ENCODE measurements around the gene LEMD3.

Gene LEMD3

DNA sequence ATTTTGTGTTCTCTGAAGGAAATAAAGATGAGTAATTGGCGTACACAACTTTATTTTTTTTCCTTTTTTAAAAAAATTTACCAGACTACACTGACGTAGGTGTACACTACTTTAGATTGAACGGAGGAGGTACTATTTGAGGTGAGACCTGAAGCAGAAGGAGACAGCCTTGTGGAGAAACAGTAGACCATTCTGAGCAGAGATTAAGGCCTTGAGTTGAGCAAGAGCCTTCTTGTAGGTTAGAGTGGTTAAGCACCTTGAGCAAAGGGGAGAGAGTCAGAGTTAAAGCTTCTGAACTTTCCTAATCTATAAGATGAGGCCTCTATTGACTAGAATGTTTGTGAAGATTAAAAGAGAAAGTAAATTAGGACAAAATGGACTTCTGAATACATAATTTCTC lies 2.5 kb downstream of the LEMD3 start:
- H3K79me2 ChIP-seq (ENCODE audit: control insufficient read depth, low read length): peaks cover 82% of the 10 kb centered on the region
- peak overlapping the region; percentile 72 for H3K4me2 ChIP-seq (ENCODE audit: low read length)
- H3K4me1 ChIP-seq (ENCODE audit: control insufficient read depth, low read length): peaks cover 43% of the 10 kb centered on the region
- peak overlapping the region; percentile 88 for H3K4me3 ChIP-seq (ENCODE audit: low read length)
- no peak for TF ChIP-seq EZH2phosphoT487 (IDR thresholded peaks at IDR 0.05; ENCODE audit: borderline replicate concordance, low read length)
- TF ChIP-seq, protein P1, sequence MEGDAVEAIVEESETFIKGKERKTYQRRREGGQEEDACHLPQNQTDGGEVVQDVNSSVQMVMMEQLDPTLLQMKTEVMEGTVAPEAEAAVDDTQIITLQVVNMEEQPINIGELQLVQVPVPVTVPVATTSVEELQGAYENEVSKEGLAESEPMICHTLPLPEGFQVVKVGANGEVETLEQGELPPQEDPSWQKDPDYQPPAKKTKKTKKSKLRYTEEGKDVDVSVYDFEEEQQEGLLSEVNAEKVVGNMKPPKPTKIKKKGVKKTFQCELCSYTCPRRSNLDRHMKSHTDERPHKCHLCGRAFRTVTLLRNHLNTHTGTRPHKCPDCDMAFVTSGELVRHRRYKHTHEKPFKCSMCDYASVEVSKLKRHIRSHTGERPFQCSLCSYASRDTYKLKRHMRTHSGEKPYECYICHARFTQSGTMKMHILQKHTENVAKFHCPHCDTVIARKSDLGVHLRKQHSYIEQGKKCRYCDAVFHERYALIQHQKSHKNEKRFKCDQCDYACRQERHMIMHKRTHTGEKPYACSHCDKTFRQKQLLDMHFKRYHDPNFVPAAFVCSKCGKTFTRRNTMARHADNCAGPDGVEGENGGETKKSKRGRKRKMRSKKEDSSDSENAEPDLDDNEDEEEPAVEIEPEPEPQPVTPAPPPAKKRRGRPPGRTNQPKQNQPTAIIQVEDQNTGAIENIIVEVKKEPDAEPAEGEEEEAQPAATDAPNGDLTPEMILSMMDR (IDR thresholded peaks at IDR 0.05; ENCODE audit: low read depth, low read length, poor library complexity, severe bottlenecking): no peak
- H3K9me3 ChIP-seq (ENCODE audit: control insufficient read depth, insufficient read depth, low read length): no peaks in the 10 kb centered on the region
- no peak overlapping the region for H3K27ac ChIP-seq (ENCODE audit: low read depth, low read length)
- H3K27me3 ChIP-seq (ENCODE audit: control insufficient read depth, low read length): no peaks in the 10 kb centered on the region
- H3K9me2 ChIP-seq (replicated peaks; ENCODE audit: control insufficient read depth, low read length): no peaks in the 10 kb centered on the region
- peaks cover 20% of the 10 kb centered on the region for H4K20me1 ChIP-seq (ENCODE audit: control insufficient read depth, insufficient read depth, low read depth, low read length)
- no peaks in the 10 kb centered on the region for H3F3A ChIP-seq (ENCODE audit: control insufficient read depth, insufficient read depth)
- peaks cover 65% of the 10 kb centered on the region for H3K36me3 ChIP-seq (ENCODE audit: control insufficient read depth, low read length)

DNA sequence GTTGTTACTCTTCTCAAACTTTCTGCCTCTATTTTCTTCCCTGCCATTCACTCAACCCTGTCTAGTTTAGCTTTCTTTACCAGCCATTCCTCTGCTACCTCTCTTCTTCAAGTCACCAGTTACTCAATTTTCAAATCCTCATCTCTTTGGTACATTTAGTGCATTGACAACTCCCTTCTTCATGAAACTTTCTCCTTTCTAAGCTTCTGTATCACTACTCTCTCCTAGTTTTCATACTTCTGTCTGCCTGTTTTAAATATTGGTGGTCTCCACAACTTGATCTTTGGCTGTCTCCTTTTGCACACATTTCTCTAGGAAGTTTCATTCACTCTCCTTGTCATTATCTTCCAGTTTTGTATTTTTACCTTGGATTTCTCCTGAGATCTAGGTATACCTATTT lies 6.0 kb downstream of the LEMD3 start:
- H3F3A ChIP-seq (ENCODE audit: control insufficient read depth, insufficient read depth): no peaks in the 10 kb centered on the region
- peaks cover 93% of the 10 kb centered on the region for H3K79me2 ChIP-seq (ENCODE audit: control insufficient read depth, low read length)
- no peaks in the 10 kb centered on the region for H3K9me2 ChIP-seq (replicated peaks; ENCODE audit: control insufficient read depth, low read length)
- no peaks in the 10 kb centered on the region for H3K27me3 ChIP-seq (ENCODE audit: control insufficient read depth, low read length)
- H3K4me1 ChIP-seq (ENCODE audit: control insufficient read depth, low read length): peaks cover 32% of the 10 kb centered on the region
- H4K20me1 ChIP-seq (ENCODE audit: control insufficient read depth, insufficient read depth, low read depth, low read length): peaks cover 20% of the 10 kb centered on the region
- H3K4me3 ChIP-seq (ENCODE audit: low read length): no peak overlapping the region
- no peak overlapping the region for H3K4me2 ChIP-seq (ENCODE audit: low read length)
- no peaks in the 10 kb centered on the region for H3K9me3 ChIP-seq (ENCODE audit: control insufficient read depth, insufficient read depth, low read length)
- no peak overlapping the region for H3K27ac ChIP-seq (ENCODE audit: low read depth, low read length)
- peaks cover 76% of the 10 kb centered on the region for H3K36me3 ChIP-seq (ENCODE audit: control insufficient read depth, low read length)
- TF ChIP-seq, protein P1 (IDR thresholded peaks at IDR 0.05; ENCODE audit: low read depth, low read length, poor library complexity, severe bottlenecking): no peak
- TF ChIP-seq EZH2phosphoT487 (IDR thresholded peaks at IDR 0.05; ENCODE audit: borderline replicate concordance, low read length): no peak

DNA sequence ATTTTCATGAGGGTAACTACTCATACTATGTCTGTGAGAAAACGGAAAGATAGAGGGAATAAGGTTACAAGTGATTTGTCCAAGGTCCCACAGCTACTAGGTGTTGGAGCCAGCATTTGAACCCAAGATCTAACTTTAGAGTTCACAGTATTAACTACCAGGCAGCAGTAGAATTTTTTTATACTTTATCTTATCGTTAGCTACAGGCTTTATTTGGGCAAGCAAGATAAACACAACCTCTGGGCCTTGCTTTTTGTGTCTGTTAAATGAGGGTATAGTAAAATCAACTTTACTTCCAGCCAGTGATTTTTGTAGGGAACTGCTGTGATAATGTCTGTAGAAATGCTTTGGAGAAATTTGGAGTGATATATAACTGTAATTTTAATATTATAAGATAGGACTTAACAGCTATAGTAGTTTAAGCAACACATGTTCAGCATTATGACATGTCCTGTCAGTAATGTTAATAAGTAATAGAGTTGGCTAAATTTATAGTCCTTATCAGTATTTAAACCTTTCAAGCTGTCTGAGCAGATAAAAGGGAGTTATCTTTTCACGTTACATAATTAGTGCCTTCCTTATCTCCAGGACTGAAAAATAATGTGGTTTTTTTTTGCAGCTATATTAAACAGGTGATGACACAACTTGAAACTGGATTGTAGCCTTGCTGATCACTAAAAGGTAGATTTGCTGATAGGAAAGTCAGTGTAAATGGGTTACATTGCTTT lies 12.8 kb downstream of the LEMD3 start:
- Histone ChIP-seq H3F3A (ENCODE audit: control insufficient read depth, insufficient read depth) (no peaks in the 10 kb centered on the region), H3K4me2 (ENCODE audit: low read length) (no peak overlapping the region), H3K27me3 (ENCODE audit: control insufficient read depth, low read length) (no peaks in the 10 kb centered on the region), H3K36me3 (ENCODE audit: control insufficient read depth, low read length) (peaks cover 57% of the 10 kb centered on the region), H3K9me3 (ENCODE audit: control insufficient read depth, insufficient read depth, low read length) (no peaks in the 10 kb centered on the region), H3K4me3 (ENCODE audit: low read length) (no peak overlapping the region), H4K20me1 (ENCODE audit: control insufficient read depth, insufficient read depth, low read depth, low read length) (peaks cover 8% of the 10 kb centered on the region; the same call in 1 of the 2 replicates), H3K4me1 (ENCODE audit: control insufficient read depth, low read length) (no peaks in the 10 kb centered on the region), H3K79me2 (ENCODE audit: control insufficient read depth, low read length) (peaks cover 87% of the 10 kb centered on the region), H3K27ac (ENCODE audit: low read depth, low read length) (no peak overlapping the region), H3K9me2 (replicated peaks; ENCODE audit: control insufficient read depth, low read length) (no peaks in the 10 kb centered on the region)
- no peak for TF ChIP-seq EZH2phosphoT487 (IDR thresholded peaks at IDR 0.05; ENCODE audit: borderline replicate concordance, low read length)
- TF ChIP-seq, protein P1 (IDR thresholded peaks at IDR 0.05; ENCODE audit: low read depth, low read length, poor library complexity, severe bottlenecking): no peak

All from DOHH2 (cell line).